Epidermal melanocyte (primary cell): ENCODE data around the gene ISM1.

ENCODE experiments used
- DNase-seq: peaks from one replicate; pipeline ENCODE4 v3.0.0; 2011; ENCODE audit warnings: low spot score; ENCODE audit not compliant: insufficient read length

Gene ISM1

DNA sequence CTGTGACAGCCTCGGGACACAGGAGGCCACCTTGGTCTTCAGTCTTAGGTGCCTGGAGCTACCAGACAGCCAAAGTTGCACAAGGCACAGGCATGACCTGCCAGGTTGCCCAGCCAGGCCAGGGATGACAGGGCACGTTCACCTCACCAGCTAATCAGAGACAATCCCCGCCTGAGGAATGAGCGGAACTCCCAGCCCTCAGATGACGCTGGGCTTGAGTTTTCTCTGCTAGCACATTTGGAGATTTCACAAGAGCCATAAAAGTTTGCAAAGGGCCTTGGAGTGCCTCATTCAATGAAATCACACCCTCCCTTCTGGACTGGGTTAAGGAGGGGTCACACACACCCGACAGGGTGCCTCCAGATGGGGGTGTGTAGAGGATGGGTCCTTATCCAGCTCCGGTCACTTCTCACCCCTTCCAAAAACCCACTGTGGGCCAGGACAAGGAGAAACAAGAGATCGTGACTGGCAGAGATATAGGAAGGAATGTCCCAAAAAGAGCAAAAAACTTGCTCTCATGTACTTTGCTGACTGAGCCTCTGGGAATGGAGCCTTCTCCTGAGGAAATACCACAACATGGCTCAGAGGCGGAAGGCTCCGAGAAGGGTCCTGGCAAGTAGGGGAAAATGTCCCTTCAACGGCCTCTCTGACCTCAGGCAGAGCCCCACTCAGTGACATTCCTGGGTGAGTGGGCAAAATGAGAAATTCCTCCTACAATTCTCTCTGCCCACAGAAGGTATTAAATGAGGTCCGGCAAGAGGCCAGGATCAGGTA is 121.6 kb downstream of the ISM1 start:
- DNase-seq = no peak

DNA sequence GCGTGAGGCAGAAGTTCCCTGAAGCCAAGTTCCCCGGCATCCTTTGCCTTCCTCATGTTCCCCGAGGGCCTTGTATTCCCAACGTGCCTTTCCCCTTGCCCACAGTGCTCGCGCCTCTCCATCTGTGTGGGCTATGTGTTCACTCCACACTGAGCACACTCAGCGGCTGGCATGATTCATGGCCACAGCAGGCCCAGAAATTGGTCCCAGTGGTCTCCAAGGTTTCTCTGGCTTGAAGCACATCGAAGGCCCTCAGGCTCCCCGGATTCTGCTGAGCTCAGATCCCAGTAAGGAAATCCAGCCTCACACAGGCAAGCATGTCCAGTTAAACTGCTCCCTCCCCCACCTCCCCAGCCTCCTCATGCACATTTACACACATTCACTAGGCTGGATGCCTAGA is 123.6 kb downstream of the ISM1 start:
- DNase-seq = no peak

DNA sequence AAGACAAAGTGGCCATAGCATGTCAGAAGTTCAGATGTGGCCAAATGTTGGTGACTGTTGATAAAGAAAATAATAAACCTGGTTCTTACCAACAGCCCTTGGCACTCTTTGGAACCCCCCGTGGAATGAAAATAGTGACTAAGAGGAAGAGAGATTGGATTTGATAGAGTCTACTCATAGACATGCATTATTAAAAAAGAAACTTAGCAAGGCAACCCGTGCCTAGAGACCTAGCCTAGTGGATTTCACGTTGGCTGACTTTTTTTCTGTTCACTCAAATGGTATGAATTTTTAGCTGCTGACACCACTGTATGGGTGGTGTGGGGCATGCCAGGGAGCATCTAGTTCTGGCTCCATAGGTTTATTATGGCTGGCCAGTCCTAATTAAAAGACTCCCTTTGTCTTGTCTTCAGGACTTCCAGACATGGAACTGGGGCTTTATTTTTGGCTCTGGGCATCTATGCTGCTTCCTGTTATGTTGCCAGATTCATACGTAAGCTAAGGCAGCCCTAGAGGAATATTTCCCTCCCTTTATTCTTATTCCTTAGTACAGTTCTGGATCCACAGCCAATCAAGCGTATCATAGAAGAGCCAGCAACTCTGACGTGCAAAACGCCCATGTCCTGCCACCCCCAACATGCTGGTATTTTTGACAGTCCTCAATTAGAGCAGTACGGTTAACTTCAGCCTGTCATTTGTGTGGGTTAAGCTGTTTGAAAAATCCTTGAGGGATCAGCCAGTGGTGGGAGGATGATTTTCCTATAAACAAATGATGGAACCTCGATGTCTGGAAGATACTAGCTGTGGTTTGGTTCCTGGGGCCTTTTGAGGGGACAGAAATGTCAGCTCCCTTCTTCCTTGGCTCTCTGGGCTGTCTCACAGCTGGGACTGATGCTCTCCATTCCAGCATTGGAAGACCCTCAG is 127.5 kb downstream of the ISM1 start:
- DNase-seq = peak; percentile 43

DNA sequence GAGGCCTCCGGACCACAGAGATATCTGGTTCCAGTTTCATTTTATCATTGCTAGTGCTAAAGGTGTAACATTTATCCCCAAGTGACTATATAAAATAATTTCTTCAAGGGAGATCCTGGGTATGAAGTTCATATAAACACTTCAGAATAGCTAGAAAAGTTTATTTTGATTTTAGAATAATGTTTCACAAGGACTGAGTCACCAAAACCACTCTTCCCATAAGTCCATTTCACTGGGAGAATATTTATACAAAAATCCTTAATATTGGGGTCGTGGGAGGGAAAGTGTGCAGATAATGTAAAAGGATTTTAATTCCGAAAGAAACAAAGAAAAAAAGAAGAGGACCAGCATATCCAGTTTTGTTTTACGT is 128.1 kb downstream of the ISM1 start:
- DNase-seq = no peak
